GM12801 (cell line): ENCODE measurements around the gene CCDC142.

Experiments used
- CTCF ChIP-seq: IDR thresholded peaks from one replicate; pipeline ENCODE4 v1.5.1; 2011; ENCODE audit warnings: control low read depth; ENCODE audit not compliant: insufficient read length; ENCODE audit errors: extremely low read depth

The CCDC142 gene

GRCh38 chr2:74482801-74483674, at the start of gene CCDC142, which contains the start of gene TTC31:
Gene CCDC142 (minus strand): TSS chr2:74482998. CDS start chr2:74482837, 161 bp downstream.
Gene TTC31 (plus strand): TSS chr2:74483081. CDS start chr2:74483096, 15 bp downstream.
- TF ChIP-seq CTCF = peak; percentile 48

- TF ChIP-seq CTCF = no peak
These were observed 49.4 kb upstream of the CCDC142 start for GRCh38 chr2:74532222-74532621.

GRCh38 chr2:74531666-74532065, 48.9 kb upstream of the CCDC142 start:
- no peak for TF ChIP-seq CTCF

- TF ChIP-seq CTCF = no peak
These were observed 47.7 kb upstream of the CCDC142 start for GRCh38 chr2:74530239-74531187.

- no peak for TF ChIP-seq CTCF
These were observed 46.8 kb upstream of the CCDC142 start, which contains the start of the genes AUP1 and HTRA2 for GRCh38 chr2:74529357-74530238. Gene AUP1 (minus strand): TSS chr2:74529706. CDS start chr2:74529629, 77 bp downstream. Gene HTRA2 (plus strand): TSS chr2:74529933. CDS start chr2:74530007, 74 bp downstream.

GRCh38 chr2:74528600-74529356, 46.0 kb upstream of the CCDC142 start:
- no peak for TF ChIP-seq CTCF
